Spleen (tissue), 11 donors: ENCODE data around the gene SIPA1L3. TPM values are rescaled to one million over a fixed set of nuclear protein-coding genes. Genes with fewer than 3 reads are reported as not detected.

ENCODE experiments used
- DNase-seq: peaks from one replicate; pipeline ENCODE4 v3.0.0-alpha.2; 2020
- H3K27ac ChIP-seq, 8 donors: fragments of 200-600 bp; sonication (generic) in 7 of 8; 1 replicate in 4 of 8; 2 replicates in 4 of 8; pipeline versions ENCODE4 v1.5.0 to v1.8.0; 2016 to 2021; ENCODE audit warnings: inconsistent platforms in 4 of 8, mild to moderate bottlenecking in 4 of 8, moderate library complexity in 1 of 8
- H3K27me3 ChIP-seq, 7 donors: fragments of 200-600 bp; sonication (generic) in 6 of 7; replicated peaks in 1 of 7; 1 replicate in 4 of 7; 2 replicates in 3 of 7; pipeline versions ENCODE4 v1.5.0 to v1.8.0; 2016 to 2021; ENCODE audit warnings: inconsistent platforms in 3 of 7, mild to moderate bottlenecking in 1 of 7
- H3K36me3 ChIP-seq, 6 donors: fragments of 200-600 bp; sonication (generic) in 5 of 6; 1 replicate in 4 of 6; 2 replicates in 2 of 6; pipeline versions ENCODE4 v1.5.0 to v1.8.0; 2016 to 2021; ENCODE audit warnings: inconsistent platforms in 2 of 6
- H3K4me1 ChIP-seq, 6 donors: fragments of 200-600 bp; sonication (generic) in 5 of 6; 1 replicate in 3 of 6; 2 replicates in 3 of 6; pipeline versions ENCODE4 v1.5.0 to v1.8.0; 2016 to 2021; ENCODE audit warnings: inconsistent platforms in 3 of 6
- H3K4me3 ChIP-seq, 8 donors: fragments of 200-600 bp; sonication (generic) in 7 of 8; 1 replicate in 4 of 8; 2 replicates in 4 of 8; pipeline versions ENCODE4 v1.5.0 to v1.8.0; 2016 to 2021; ENCODE audit warnings: inconsistent platforms in 4 of 8, mild to moderate bottlenecking in 4 of 8, moderate library complexity in 2 of 8
- H3K9me3 ChIP-seq, 8 donors: fragments of 200-600 bp; sonication (generic) in 7 of 8; 1 replicate in 4 of 8; 2 replicates in 4 of 8; pipeline versions ENCODE4 v1.5.0 to v1.8.0; 2016 to 2021; ENCODE audit warnings: inconsistent platforms in 4 of 8
- CTCF ChIP-seq, 11 experiments: fragments of 200-600 bp in 7 of 11; fragments of 450-650 bp in 4 of 11; sonication (generic) in 4 of 11; IDR thresholded peaks in 8 of 11; conservative IDR thresholded peaks in 3 of 11; 1 replicate in 7 of 11; 2 replicates in 4 of 11; pipeline versions ENCODE4 v1.4.0 to v1.8.0; 2016 to 2021; ENCODE audit warnings: antibody characterized with exemption in 11 of 11, inconsistent platforms in 4 of 11, mild to moderate bottlenecking in 1 of 11
- POLR2A ChIP-seq, 3 donors: fragments of 450-650 bp; IDR thresholded peaks; one replicate each; pipeline ENCODE4 v1.5.1; 2017; ENCODE audit warnings: antibody characterized with exemption in 3 of 3, mild to moderate bottlenecking in 1 of 3
- POLR2AphosphoS5 ChIP-seq, 3 donors: sonication (generic); formaldehyde crosslinking; IDR thresholded peaks; one replicate each; pipeline ENCODE4 v1.5.1; 2017; ENCODE audit warnings: antibody characterized with exemption in 3 of 3
- WGBS, 5 donors: extraction: QIAGEN DNeasy Blood & Tissue Kit in 3 of 5; methylation state at CpG; one replicate each; pipeline versions ENCODE4 v1.1.5 to v1.1.7; 2013 to 2018; 5-methylcytosine and 5-hydroxymethylcytosine counted together
- intact Hi-C: fragments of 100-400 bp; cut with DNase I; formaldehyde crosslinking; loops from one replicate; pipeline ENCODE4 v1.15.0; 2023; ENCODE audit warnings: low total_unique reads
- polyA plus RNA-seq, 3 donors: library from polyadenylated mRNA; stranded (reverse); fragments of 200-250 nt; gene quantifications; one replicate each; pipeline ENCODE4 v1.2.1, GENCODE V29; 2013
- total RNA-seq, 7 donors: library from RNA; depleted of rRNA in 3 of 7; stranded (reverse); fragments of >200 nt in 3 of 7; fragmentation: NEBNext Ultra II Directional in 4 of 7; extraction: Animal tissue kit (Norgen Biotek cat#: 25700) in 4 of 7; gene quantifications; one replicate each; pipeline versions ENCODE4 v1.1.0 to v1.2.1, GENCODE V29; 2016 to 2021
- donor health status: healthy with polysubstance abuse.
- donor health status: DM: no; HTN: no; CAD: no; lungs with moderate emphysema.
- donor health status: DM: no; HTN: no; CAD: no.
- donor health status: Bipolar disorder and iron deficiency.
- donor health status: healthy.
- donor health status: DM: no; HTN: no; CAD: no.
- donor health status: DM: yes; HTN: yes; CAD: no.

The SIPA1L3 gene
- total and polyA plus RNA-seq, 10 donors = 5.4 to 62.6 (median 40.3) TPM

GRCh38 chr19:37902668-37903067 lies 4.3 kb upstream of the SIPA1L3 start:
- Histone ChIP-seq H3K36me3 (no peaks in the 10 kb centered on the region), H3K9me3 (no peaks in the 10 kb centered on the region), H3K27me3 (no peaks in the 10 kb centered on the region), H3K4me1 (peaks cover 4 to 20% (median 10%) of the 10 kb centered on the region in 6 donors), H3K4me3 (no peak overlapping the region), H3K27ac (peak overlapping the region in 1 of 8 donors; percentile 37)
- intact Hi-C loops = loop anchor here (10.0 kb wide), 1 partner anchor 322 kb away; the partner anchor contains the start of gene DPF1
- peak; percentile 92 for DNase-seq
- TF ChIP-seq POLR2AphosphoS5 (IDR thresholded peaks at IDR 0.05) (peak in 1 of 3 donors; percentile 52), CTCF (IDR thresholded peaks at IDR 0.05 in 8 of 11, conservative IDR thresholded peaks at IDR 0.05 in 3 of 11) (peak; percentile 43 to 85 (median 81)), POLR2A (IDR thresholded peaks at IDR 0.05) (no peak)
- 0 to 1% (median 0%) methylated on average over 4 of the region's 4 CpGs for WGBS, 5 donors

GRCh38 chr19:37903096-37903495 lies 3.9 kb upstream of the SIPA1L3 start:
- Histone ChIP-seq H3K4me3 (no peak overlapping the region), H3K27me3 (no peaks in the 10 kb centered on the region), H3K36me3 (no peaks in the 10 kb centered on the region), H3K4me1 (peaks cover 8 to 25% (median 14%) of the 10 kb centered on the region in 6 donors), H3K27ac (peak overlapping the region in 1 of 8 donors; percentile 37), H3K9me3 (no peaks in the 10 kb centered on the region)
- WGBS, 5 donors = 91 to 96% (median 92%) methylated on average over 2 of the region's 2 CpGs
- DNase-seq = peak; percentile 21
- TF ChIP-seq POLR2A (IDR thresholded peaks at IDR 0.05) (no peak), CTCF (IDR thresholded peaks at IDR 0.05 in 8 of 11, conservative IDR thresholded peaks at IDR 0.05 in 3 of 11) (no peak), POLR2AphosphoS5 (IDR thresholded peaks at IDR 0.05) (no peak)
- intact Hi-C loops = loop anchor here (10.0 kb wide), 1 partner anchor 322 kb away; the partner anchor contains the start of gene DPF1

- intact Hi-C loops = loop anchor here (10.0 kb wide), 1 partner anchor 319 kb away; the partner anchor contains the start of gene DPF1
- H3K36me3 ChIP-seq = no peaks in the 10 kb centered on the region
- DNase-seq = peak; percentile 92
- H3K27me3 ChIP-seq = no peaks in the 10 kb centered on the region
- TF ChIP-seq POLR2A (IDR thresholded peaks at IDR 0.05) (no peak), CTCF (IDR thresholded peaks at IDR 0.05 in 8 of 11, conservative IDR thresholded peaks at IDR 0.05 in 3 of 11) (no peak), POLR2AphosphoS5 (IDR thresholded peaks at IDR 0.05) (no peak)
- H3K4me1 ChIP-seq = peaks cover 16 to 51% (median 39%) of the 10 kb centered on the region in 6 donors
- no peaks in the 10 kb centered on the region for H3K9me3 ChIP-seq
- peak within 1 kb of the TSS; percentile 66 to 91 (median 84) for H3K27ac ChIP-seq
- H3K4me3 ChIP-seq = peak within 1 kb of the TSS; percentile 69 to 100 (median 96)
- WGBS, 5 donors = 8 to 10% (median 9%) methylated on average over 48 to 63 of the region's 63 CpGs
Measured at GRCh38 chr19:37905946-37906868, 801 bp upstream of the SIPA1L3 start, which contains the start of gene WDR87. Gene WDR87, minus strand, starts transcription at chr19:37906594. Its CDS starts 8,355 bp downstream, at chr19:37898239.
